ENCODE data around the gene ADGRE3. TPM values are rescaled to one million over a fixed set of nuclear protein-coding genes. Genes with fewer than 3 reads are reported as not detected.

ADGRE3 gene
- total and polyA plus RNA-seq, 2 of the 8 experiments (the other 6 are each of a cell fraction or from before 2014, with no cell fraction given): not detected

DNA sequence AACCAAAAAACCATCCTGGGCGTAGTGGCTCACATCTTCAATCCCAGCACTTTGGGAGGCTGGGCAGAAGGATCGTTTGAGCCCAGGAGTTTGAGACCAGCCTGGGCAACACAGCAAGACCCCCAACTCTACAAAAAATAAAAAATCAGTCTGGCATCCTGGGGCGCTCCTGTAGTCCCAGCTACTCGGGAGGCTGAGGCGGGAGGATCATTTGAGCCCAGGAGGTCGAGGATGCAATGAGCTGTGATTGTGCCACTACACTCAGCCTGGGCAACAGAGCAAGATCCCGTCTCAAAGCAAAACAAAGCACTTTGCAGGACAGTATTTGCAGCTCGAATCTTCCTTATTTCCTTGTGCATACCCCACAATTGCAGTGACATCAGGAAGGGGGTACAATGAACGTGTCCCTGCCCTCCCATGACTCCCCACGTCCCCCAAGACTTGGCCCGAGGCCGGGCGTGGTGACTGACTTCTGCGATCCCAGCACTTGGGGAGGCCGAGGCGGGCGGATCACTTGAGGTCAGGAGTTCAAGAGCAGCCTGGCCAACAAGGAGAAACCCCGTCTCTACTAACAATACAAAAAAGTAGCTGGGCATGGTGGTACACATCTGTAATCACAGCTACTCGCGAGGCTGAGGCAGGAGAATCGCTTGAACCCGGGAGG, 103.6 kb downstream of the ADGRE3 start:
- 61% methylated on average over 22 of the region's 22 CpGs; no CpG with 5 or more reads in 1 of the 2 experiments for WGBS, 2 experiments (ENCODE audit: extremely low coverage in 1 of 2, insufficient coverage in 1 of 2, insufficient read length in 1 of 2, insufficient replicate concordance in 2 of 2, low coverage in 1 of 2, low lambda C conversion rate in 2 of 2, missing lambda C conversion rate in 1 of 2)
- no peak overlapping the region for H3K14ac ChIP-seq (ENCODE audit: insufficient read length)
- peak overlapping the region in 3 of 4 experiments; percentile 76 to 82 (median 77); a peak in 5 of 7 replicates for H3K9ac ChIP-seq (replicated peaks in 1 of 4; ENCODE audit: extremely low read depth in 1 of 4, low read depth in 3 of 4, low read length in 3 of 4)
- no peak overlapping the region for H2AK5ac ChIP-seq (ENCODE audit: low read depth, low read length)
- no peak overlapping the region for H2BK15ac ChIP-seq (ENCODE audit: low read length)
- peak overlapping the region; percentile 50 to 98 (median 89) for H3K4me3 ChIP-seq (ENCODE audit: extremely low read depth in 1 of 4, insufficient read depth in 2 of 4, low read depth in 3 of 4, low read length in 4 of 4)
- H4K20me1 ChIP-seq (replicated peaks in 1 of 2; ENCODE audit: control insufficient read depth in 1 of 2, insufficient read depth in 2 of 2, low read length in 2 of 2): peaks cover 0 to 10% of the 10 kb centered on the region in 2 experiments
- H3K79me2 ChIP-seq (ENCODE audit: control insufficient read depth in 1 of 2, insufficient read depth in 2 of 2, low read length in 2 of 2): peaks cover 0 to 19% of the 10 kb centered on the region in 2 experiments; a peak in 2 of 4 replicates
- H4K5ac ChIP-seq (ENCODE audit: insufficient read length, low read depth, low read length): no peak overlapping the region
- H3K4me2 ChIP-seq (ENCODE audit: insufficient read depth in 1 of 2, low read depth in 2 of 2, low read length in 2 of 2): peak overlapping the region; percentile 57 to 91
- H3K36me3 ChIP-seq (ENCODE audit: control insufficient read depth in 2 of 4, insufficient read depth in 4 of 4, low read length in 3 of 4): peaks cover 0 to 3% (median 2%) of the 10 kb centered on the region in 4 experiments; a peak in 2 of 8 replicates
- H3K79me1 ChIP-seq (ENCODE audit: low read depth, low read length): no peaks in the 10 kb centered on the region; the same call in none of the 2 replicates
- H2BK12ac ChIP-seq (ENCODE audit: low read depth, low read length): no peak overlapping the region
- H2BK20ac ChIP-seq (ENCODE audit: low read length): no peak overlapping the region
- H3K9me3 ChIP-seq (ENCODE audit: insufficient read depth in 2 of 2, low read depth in 1 of 2, low read length in 1 of 2): no peaks in the 10 kb centered on the region
- no peak overlapping the region for H3K23ac ChIP-seq (ENCODE audit: insufficient read length)
- POLR2A ChIA-PET (ENCODE audit: partially characterized antibody): interaction anchor here (1.0 to 1.9 kb wide), 3 partner anchors 14 to 119 kb away, joined by 4 to 14 read pairs (median 4); partner anchors contain the start of gene ZNF333
- no peak for FAIRE-seq
- peak overlapping the region; percentile 80 for H4K8ac ChIP-seq (ENCODE audit: extremely low read depth, insufficient read depth, low read length)
- H2BK5ac ChIP-seq (ENCODE audit: low read depth, low read length): peak overlapping the region; percentile 90; the same call in 1 of the 2 replicates
- no peak overlapping the region for H4K91ac ChIP-seq (replicated peaks; ENCODE audit: insufficient read length, low read length)
- H2AFZ ChIP-seq (ENCODE audit: low read length): no peak overlapping the region
- H3K56ac ChIP-seq (replicated peaks; ENCODE audit: insufficient read length, low read depth, low read length): peak overlapping the region; percentile 89
- no peaks in the 10 kb centered on the region for H3K27me3 ChIP-seq (replicated peaks in 1 of 4; ENCODE audit: control insufficient read depth in 3 of 4, extremely low read depth in 1 of 4, insufficient read depth in 3 of 4, low read length in 3 of 4)
- TF ChIP-seq PHF8 (conservative IDR thresholded peaks at IDR 0.05; ENCODE audit: low read depth, low read length) (no peak), KDM1A (IDR thresholded peaks at IDR 0.05; ENCODE audit: borderline replicate concordance, low read length) (peak; percentile 69; the same call in 1 of the 2 replicates)
- DNase-seq (ENCODE audit: low read depth in 1 of 2, low spot score in 2 of 2): no peak
- no peak overlapping the region for H2BK120ac ChIP-seq (replicated peaks; ENCODE audit: low read depth, low read length)
- H3K4me1 ChIP-seq (replicated peaks in 1 of 4; ENCODE audit: control insufficient read depth in 3 of 4, insufficient read depth in 4 of 4, low read length in 3 of 4): peaks cover 0 to 4% (median 2%) of the 10 kb centered on the region in 4 experiments; a peak in 3 of 7 replicates
- no peaks in the 10 kb centered on the region; the same call in 1 of the 2 replicates for H3K23me2 ChIP-seq (ENCODE audit: low read depth, low read length)
- H3K18ac ChIP-seq (ENCODE audit: extremely low read depth, low read length): no peak overlapping the region
- H3K27ac ChIP-seq (ENCODE audit: low read depth, low read length): no peak overlapping the region
- CTCF ChIA-PET (ENCODE audit: partially characterized antibody): interaction anchor here (0.6 to 10.8 kb wide), 10 partner anchors 9 to 660 kb away, joined by 3 to 149 read pairs (median 4); partner anchors contain the start of gene ZNF333
- H3K4ac ChIP-seq (replicated peaks; ENCODE audit: insufficient read length, low read depth, low read length): no peak overlapping the region
